ENCODE measurements around the gene TERT. TPM values are rescaled to one million over a fixed set of nuclear protein-coding genes. Genes with fewer than 3 reads are reported as not detected.

The TERT gene
- total RNA-seq, 4 donors from 2014 or later: not detected

GRCh38 chr5:1273745-1274144 lies 21.1 kb downstream of the TERT start:
- WGBS, 2 donors (ENCODE audit: low coverage in 1 of 2): 93 to 97% methylated on average over 12 to 20 of the region's 20 CpGs
- intact Hi-C loops (cut with DNase I; ENCODE audit: low total_unique reads): no loop called here
- no peak for DNase-seq
- in situ Hi-C loops (cut with MboI; ENCODE audit: low pct_ligation_motif_present in 1 of 4, low pct_unique_long_range_greater_than_20kb in 1 of 4, low sequenced_read_pairs in 3 of 4): no loop called here
- TF ChIP-seq EP300 (IDR thresholded peaks at IDR 0.05; ENCODE audit: low read depth) (no peak), POLR2A (IDR thresholded peaks at IDR 0.05) (no peak), POLR2AphosphoS5 (IDR thresholded peaks at IDR 0.05) (no peak)
- TF ChIP-seq, protein P1, sequence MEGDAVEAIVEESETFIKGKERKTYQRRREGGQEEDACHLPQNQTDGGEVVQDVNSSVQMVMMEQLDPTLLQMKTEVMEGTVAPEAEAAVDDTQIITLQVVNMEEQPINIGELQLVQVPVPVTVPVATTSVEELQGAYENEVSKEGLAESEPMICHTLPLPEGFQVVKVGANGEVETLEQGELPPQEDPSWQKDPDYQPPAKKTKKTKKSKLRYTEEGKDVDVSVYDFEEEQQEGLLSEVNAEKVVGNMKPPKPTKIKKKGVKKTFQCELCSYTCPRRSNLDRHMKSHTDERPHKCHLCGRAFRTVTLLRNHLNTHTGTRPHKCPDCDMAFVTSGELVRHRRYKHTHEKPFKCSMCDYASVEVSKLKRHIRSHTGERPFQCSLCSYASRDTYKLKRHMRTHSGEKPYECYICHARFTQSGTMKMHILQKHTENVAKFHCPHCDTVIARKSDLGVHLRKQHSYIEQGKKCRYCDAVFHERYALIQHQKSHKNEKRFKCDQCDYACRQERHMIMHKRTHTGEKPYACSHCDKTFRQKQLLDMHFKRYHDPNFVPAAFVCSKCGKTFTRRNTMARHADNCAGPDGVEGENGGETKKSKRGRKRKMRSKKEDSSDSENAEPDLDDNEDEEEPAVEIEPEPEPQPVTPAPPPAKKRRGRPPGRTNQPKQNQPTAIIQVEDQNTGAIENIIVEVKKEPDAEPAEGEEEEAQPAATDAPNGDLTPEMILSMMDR (IDR thresholded peaks at IDR 0.05): no peak
- H3K4me3 ChIP-seq: no peak overlapping the region
- no peak overlapping the region for H3K27ac ChIP-seq
- no peaks in the 10 kb centered on the region for H3K36me3 ChIP-seq
- H3K27me3 ChIP-seq: no peaks in the 10 kb centered on the region
- no peaks in the 10 kb centered on the region for H3K4me1 ChIP-seq
- no peaks in the 10 kb centered on the region for H3K9me3 ChIP-seq

DNA sequence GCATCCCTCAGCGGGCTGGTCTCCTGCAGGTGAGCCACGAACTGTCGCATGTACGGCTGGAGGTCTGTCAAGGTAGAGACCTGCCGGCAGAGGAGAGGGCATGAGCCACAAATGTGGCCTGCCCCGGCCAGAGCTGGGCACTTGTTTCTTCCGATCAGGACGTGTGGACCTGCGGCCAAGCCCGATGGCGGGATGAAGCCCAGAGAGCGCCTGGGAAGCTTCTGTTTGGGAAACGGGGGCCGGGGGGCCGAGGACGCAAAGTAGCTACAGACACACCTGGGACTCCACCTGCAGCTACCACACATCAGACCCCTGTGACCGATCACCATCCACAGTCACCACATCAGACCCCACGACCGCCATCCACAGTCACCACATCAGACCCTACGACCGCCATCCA lies 22.7 kb downstream of the TERT start:
- Histone ChIP-seq H3K4me3 (no peak overlapping the region), H3K27ac (no peak overlapping the region), H3K9me3 (no peaks in the 10 kb centered on the region), H3K36me3 (no peaks in the 10 kb centered on the region), H3K4me1 (no peaks in the 10 kb centered on the region), H3K27me3 (no peaks in the 10 kb centered on the region)
- WGBS, 2 donors (ENCODE audit: low coverage in 1 of 2): 96% methylated on average over 19 of the region's 21 CpGs; no CpG with 5 or more reads in 1 of the 2 donors
- in situ Hi-C loops (cut with MboI; ENCODE audit: low pct_ligation_motif_present in 1 of 4, low pct_unique_long_range_greater_than_20kb in 1 of 4, low sequenced_read_pairs in 3 of 4): no loop called here
- no peak for TF ChIP-seq EP300 (IDR thresholded peaks at IDR 0.05; ENCODE audit: low read depth)
- TF ChIP-seq, protein P1 (IDR thresholded peaks at IDR 0.05): no peak
- TF ChIP-seq POLR2AphosphoS5 (IDR thresholded peaks at IDR 0.05): no peak
- no peak for TF ChIP-seq POLR2A (IDR thresholded peaks at IDR 0.05)
- intact Hi-C loops (cut with DNase I; ENCODE audit: low total_unique reads): no loop called here
- DNase-seq: no peak

DNA sequence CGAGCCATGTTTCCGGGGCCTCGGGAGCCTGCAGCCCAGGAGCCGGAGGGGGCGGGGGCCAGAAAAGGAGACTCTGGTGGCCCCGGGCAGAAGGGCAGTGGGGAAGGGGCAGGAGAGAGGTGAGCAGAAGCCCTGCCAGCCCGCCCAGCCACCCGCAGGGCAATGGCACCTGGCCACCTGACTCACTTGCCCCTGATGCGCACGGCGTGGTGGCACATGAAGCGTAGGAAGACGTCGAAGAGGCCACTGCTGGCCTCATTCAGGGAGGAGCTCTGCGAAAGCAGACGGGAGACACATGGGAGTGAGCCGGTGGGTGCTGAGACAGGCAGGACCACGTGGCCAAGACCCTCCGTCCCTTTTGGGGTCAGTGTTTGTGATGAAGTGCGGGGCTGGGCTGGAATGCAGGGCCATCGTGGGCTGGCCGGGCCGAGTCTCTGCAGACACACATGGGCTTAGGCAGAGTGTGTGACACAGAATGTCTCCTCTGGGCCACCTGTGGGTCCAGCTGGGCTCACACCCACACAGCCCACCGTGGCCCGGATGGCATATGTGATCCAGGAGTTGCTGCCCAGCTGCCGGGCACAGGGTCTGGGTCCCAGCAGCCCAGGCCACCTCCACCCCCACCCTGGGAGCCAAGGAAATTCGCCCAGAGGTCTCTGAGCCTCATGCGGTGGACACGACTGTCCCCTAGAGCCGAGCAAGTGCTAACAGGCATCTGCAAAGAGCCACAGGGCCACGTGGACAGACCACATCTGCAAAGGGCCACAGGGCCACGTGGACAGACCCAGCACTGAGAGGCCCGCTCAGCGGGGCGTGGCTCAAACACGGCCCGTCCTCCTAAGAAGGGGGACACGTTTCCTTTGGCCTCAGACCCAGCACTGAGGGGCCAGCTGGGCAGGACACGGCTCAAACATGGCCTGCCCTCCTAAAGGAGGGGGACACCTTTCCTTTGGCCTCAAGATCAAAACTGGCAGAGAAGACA lies 23.6 kb downstream of the TERT start:
- Histone ChIP-seq H3K9me3 (no peaks in the 10 kb centered on the region), H3K4me3 (no peak overlapping the region), H3K36me3 (no peaks in the 10 kb centered on the region), H3K4me1 (no peaks in the 10 kb centered on the region), H3K27me3 (no peaks in the 10 kb centered on the region), H3K27ac (no peak overlapping the region)
- DNase-seq: no peak
- intact Hi-C loops (cut with DNase I; ENCODE audit: low total_unique reads) (no loop called here), in situ Hi-C loops (cut with MboI; ENCODE audit: low pct_ligation_motif_present in 1 of 4, low pct_unique_long_range_greater_than_20kb in 1 of 4, low sequenced_read_pairs in 3 of 4) (no loop called here)
- WGBS, 2 donors (ENCODE audit: low coverage in 1 of 2): 81 to 93% methylated on average over 4 to 39 of the region's 39 CpGs
- TF ChIP-seq, protein P1 (IDR thresholded peaks at IDR 0.05): no peak
- TF ChIP-seq POLR2AphosphoS5 (IDR thresholded peaks at IDR 0.05): no peak

- no peak overlapping the region for H3K27ac ChIP-seq
- intact Hi-C loops (cut with DNase I; ENCODE audit: low total_unique reads) (no loop called here), in situ Hi-C loops (cut with MboI; ENCODE audit: low pct_ligation_motif_present in 1 of 4, low pct_unique_long_range_greater_than_20kb in 1 of 4, low sequenced_read_pairs in 3 of 4) (no loop called here)
- H3K4me1 ChIP-seq: no peaks in the 10 kb centered on the region
- H3K36me3 ChIP-seq: no peaks in the 10 kb centered on the region
- TF ChIP-seq EP300 (IDR thresholded peaks at IDR 0.05; ENCODE audit: low read depth) (no peak), POLR2A (IDR thresholded peaks at IDR 0.05) (no peak), POLR2AphosphoS5 (IDR thresholded peaks at IDR 0.05) (no peak)
- TF ChIP-seq, protein P1 (IDR thresholded peaks at IDR 0.05): no peak
- H3K27me3 ChIP-seq: no peaks in the 10 kb centered on the region
- 90 to 94% methylated on average over 2 to 22 of the region's 22 CpGs for WGBS, 2 donors (ENCODE audit: low coverage in 1 of 2)
- no peaks in the 10 kb centered on the region for H3K9me3 ChIP-seq
- H3K4me3 ChIP-seq: no peak overlapping the region
- no peak for DNase-seq
Observed at GRCh38 chr5:1270426-1270825, 24.4 kb downstream of the TERT start.
